ENCODE measurements around the gene ZNF701. TPM values are rescaled to one million over a fixed set of nuclear protein-coding genes. Genes with fewer than 3 reads are reported as not detected.
"Not testable (repeated sequence)": the region's sequence is repeated elsewhere in the genome, so short reads cannot be mapped to it uniquely, and the experiment has no call there.

ZNF701 gene
- total and polyA plus RNA-seq, 2 donors (not counting 1 experiment from before 2014, with no cell fraction given) = 5.7 to 18.8 TPM

DNA sequence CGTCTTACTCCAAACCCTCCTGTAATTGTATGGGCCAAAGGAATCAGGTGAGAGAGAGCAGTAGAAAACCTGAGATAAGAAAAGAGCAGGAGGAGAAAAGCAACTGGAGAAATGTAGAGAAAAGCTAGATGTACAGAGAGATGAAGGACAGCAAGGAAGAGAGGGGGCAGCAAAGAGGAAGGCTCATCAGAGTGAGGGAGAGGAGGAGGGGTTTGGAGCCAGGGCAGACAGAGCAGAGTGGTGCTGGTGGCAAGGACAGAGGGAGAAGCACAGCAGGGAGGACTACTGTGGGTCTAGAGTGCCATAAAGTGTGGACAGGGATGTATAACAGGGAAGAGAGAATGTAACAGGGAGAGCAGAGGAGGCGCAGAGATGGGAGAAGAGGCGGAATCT is 31.9 kb downstream of the ZNF701 start:
- TF ChIP-seq, protein P1, sequence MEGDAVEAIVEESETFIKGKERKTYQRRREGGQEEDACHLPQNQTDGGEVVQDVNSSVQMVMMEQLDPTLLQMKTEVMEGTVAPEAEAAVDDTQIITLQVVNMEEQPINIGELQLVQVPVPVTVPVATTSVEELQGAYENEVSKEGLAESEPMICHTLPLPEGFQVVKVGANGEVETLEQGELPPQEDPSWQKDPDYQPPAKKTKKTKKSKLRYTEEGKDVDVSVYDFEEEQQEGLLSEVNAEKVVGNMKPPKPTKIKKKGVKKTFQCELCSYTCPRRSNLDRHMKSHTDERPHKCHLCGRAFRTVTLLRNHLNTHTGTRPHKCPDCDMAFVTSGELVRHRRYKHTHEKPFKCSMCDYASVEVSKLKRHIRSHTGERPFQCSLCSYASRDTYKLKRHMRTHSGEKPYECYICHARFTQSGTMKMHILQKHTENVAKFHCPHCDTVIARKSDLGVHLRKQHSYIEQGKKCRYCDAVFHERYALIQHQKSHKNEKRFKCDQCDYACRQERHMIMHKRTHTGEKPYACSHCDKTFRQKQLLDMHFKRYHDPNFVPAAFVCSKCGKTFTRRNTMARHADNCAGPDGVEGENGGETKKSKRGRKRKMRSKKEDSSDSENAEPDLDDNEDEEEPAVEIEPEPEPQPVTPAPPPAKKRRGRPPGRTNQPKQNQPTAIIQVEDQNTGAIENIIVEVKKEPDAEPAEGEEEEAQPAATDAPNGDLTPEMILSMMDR (conservative IDR thresholded peaks at IDR 0.05 in 1 of 2, IDR thresholded peaks at IDR 0.05 in 1 of 2; ENCODE audit: low read depth in 1 of 2, low read length in 2 of 2) = peak; percentile 6 to 18
- H4K20me1 ChIP-seq (ENCODE audit: control insufficient read depth, extremely low read depth, insufficient read depth, low read length); H3K79me2 ChIP-seq (ENCODE audit: control insufficient read depth, insufficient read depth, low read length); H3K27me3 ChIP-seq (ENCODE audit: control insufficient read depth, insufficient read depth, low read length); H2AFZ ChIP-seq (ENCODE audit: low read length); H3K27ac ChIP-seq (ENCODE audit: insufficient read depth, low read length); H3K36me3 ChIP-seq (ENCODE audit: control insufficient read depth, insufficient read depth, low read length); H3K9me3 ChIP-seq (ENCODE audit: control insufficient read depth, insufficient read depth, low read depth, low read length); H3K9ac ChIP-seq (ENCODE audit: insufficient read depth, low read length); H3K4me1 ChIP-seq (ENCODE audit: control insufficient read depth, extremely low read depth, insufficient read depth, low read length): not testable (repeated sequence)
- peak overlapping the region; percentile 68 to 80 (median 72) for H3K4me3 ChIP-seq (replicated peaks in 1 of 4; ENCODE audit: control extremely low read depth in 1 of 4, insufficient read depth in 1 of 4, low read depth in 3 of 4, low read length in 4 of 4)
- peak in 1 of 2 donors; percentile 3 for DNase-seq (ENCODE audit: low read depth in 2 of 2)
- H3K4me2 ChIP-seq (ENCODE audit: extremely low read depth, insufficient read depth, low read length) = peak overlapping the region; percentile 77

DNA sequence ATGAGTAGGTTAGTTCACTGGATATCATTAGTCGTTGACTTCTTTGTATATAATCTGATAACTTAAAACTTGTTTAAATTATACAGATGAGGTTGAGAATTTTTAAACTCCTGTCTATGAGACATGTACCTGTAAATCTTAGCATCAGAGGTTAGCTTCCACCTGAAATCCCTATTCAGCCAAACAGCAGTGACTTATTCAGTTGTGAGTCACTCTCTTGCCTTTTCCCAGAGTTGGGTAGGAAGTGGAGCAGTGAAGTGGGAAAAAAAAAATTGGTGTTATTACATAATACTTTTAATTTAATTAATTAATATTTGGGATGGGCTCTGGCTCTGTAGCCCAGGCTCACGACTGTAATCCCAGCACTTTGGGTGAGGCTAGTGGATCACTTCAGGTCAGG is 32.9 kb downstream of the ZNF701 start:
- Histone ChIP-seq H3K27me3 (ENCODE audit: control insufficient read depth, insufficient read depth, low read length) (no peaks in the 10 kb centered on the region), H4K20me1 (ENCODE audit: control insufficient read depth, extremely low read depth, insufficient read depth, low read length) (no peaks in the 10 kb centered on the region), H3K79me2 (ENCODE audit: control insufficient read depth, insufficient read depth, low read length) (no peaks in the 10 kb centered on the region), H3K9ac (ENCODE audit: insufficient read depth, low read length) (no peak overlapping the region), H3K4me1 (ENCODE audit: control insufficient read depth, extremely low read depth, insufficient read depth, low read length) (no peaks in the 10 kb centered on the region), H3K9me3 (ENCODE audit: control insufficient read depth, insufficient read depth, low read depth, low read length) (no peaks in the 10 kb centered on the region), H2AFZ (ENCODE audit: low read length) (no peak overlapping the region), H3K36me3 (ENCODE audit: control insufficient read depth, insufficient read depth, low read length) (no peaks in the 10 kb centered on the region), H3K4me3 (replicated peaks in 1 of 4; ENCODE audit: control extremely low read depth in 1 of 4, insufficient read depth in 1 of 4, low read depth in 3 of 4, low read length in 4 of 4) (no peak overlapping the region), H3K4me2 (ENCODE audit: extremely low read depth, insufficient read depth, low read length) (no peak overlapping the region), H3K27ac (ENCODE audit: insufficient read depth, low read length) (no peak overlapping the region)
- TF ChIP-seq EZH2 (IDR thresholded peaks at IDR 0.05; ENCODE audit: low read length, missing control alignments) = no peak
- TF ChIP-seq, protein P1 (conservative IDR thresholded peaks at IDR 0.05 in 1 of 2, IDR thresholded peaks at IDR 0.05 in 1 of 2; ENCODE audit: low read depth in 1 of 2, low read length in 2 of 2) = no peak
- DNase-seq (ENCODE audit: low read depth in 2 of 2) = peak in 1 of 2 donors; percentile 6

DNA sequence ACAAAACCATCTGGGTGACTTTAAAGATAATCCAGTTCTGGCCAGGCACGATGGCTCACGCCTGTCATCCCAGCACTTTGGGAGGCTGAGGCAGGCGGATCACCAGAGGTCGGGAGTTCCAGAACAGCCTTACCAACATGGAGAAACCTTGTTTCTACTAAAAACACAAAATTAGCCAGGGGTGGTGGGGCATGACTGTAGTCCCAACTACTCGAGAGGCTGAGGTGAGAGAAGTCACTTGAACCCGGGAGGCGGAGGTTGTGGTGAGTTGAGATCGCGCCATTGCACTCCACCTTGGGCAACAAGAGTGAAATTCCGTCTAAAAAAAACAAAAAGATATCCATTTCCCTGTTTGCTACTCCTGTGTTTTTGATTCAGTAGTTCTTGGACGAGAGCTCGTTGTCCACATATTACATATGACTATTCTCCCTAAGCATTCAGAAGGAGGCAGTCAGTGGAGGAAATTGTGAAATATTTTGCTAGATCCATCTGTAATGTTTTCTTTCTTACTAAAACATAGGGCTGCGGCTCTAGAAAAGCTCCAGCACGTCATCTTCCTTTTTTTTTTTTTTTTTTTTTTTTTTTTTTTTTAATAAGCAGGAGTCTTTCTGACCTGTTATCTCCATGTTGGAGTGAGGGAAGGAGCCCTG is 33.6 kb downstream of the ZNF701 start:
- no peak overlapping the region for H3K27ac ChIP-seq (ENCODE audit: insufficient read depth, low read length)
- H4K20me1 ChIP-seq (ENCODE audit: control insufficient read depth, extremely low read depth, insufficient read depth, low read length) = no peaks in the 10 kb centered on the region
- H3K27me3 ChIP-seq (ENCODE audit: control insufficient read depth, insufficient read depth, low read length) = no peaks in the 10 kb centered on the region
- no peak overlapping the region for H3K4me3 ChIP-seq (replicated peaks in 1 of 4; ENCODE audit: control extremely low read depth in 1 of 4, insufficient read depth in 1 of 4, low read depth in 3 of 4, low read length in 4 of 4)
- H3K36me3 ChIP-seq (ENCODE audit: control insufficient read depth, insufficient read depth, low read length) = no peaks in the 10 kb centered on the region
- H2AFZ ChIP-seq (ENCODE audit: low read length) = no peak overlapping the region
- H3K79me2 ChIP-seq (ENCODE audit: control insufficient read depth, insufficient read depth, low read length) = no peaks in the 10 kb centered on the region
- H3K4me1 ChIP-seq (ENCODE audit: control insufficient read depth, extremely low read depth, insufficient read depth, low read length) = no peaks in the 10 kb centered on the region
- no peak overlapping the region for H3K4me2 ChIP-seq (ENCODE audit: extremely low read depth, insufficient read depth, low read length)
- peak; percentile 18 to 57 for DNase-seq (ENCODE audit: low read depth in 2 of 2)
- TF ChIP-seq EZH2 (IDR thresholded peaks at IDR 0.05; ENCODE audit: low read length, missing control alignments) = no peak
- TF ChIP-seq, protein P1 (conservative IDR thresholded peaks at IDR 0.05 in 1 of 2, IDR thresholded peaks at IDR 0.05 in 1 of 2; ENCODE audit: low read depth in 1 of 2, low read length in 2 of 2) = no peak
- no peaks in the 10 kb centered on the region for H3K9me3 ChIP-seq (ENCODE audit: control insufficient read depth, insufficient read depth, low read depth, low read length)
- no peak overlapping the region for H3K9ac ChIP-seq (ENCODE audit: insufficient read depth, low read length)

Data from fibroblast of lung (primary cell).